Endothelial cell of umbilical vein (primary cell): Measurements from ENCODE around the gene FHIT.

Experiments used
- CTCF ChIP-seq, 2 donors: IDR thresholded peaks; 1 replicate in 1 of 2; 2 replicates in 1 of 2; pipeline ENCODE4 v1.5.1; 2011; ENCODE audit warnings: low read length in 2 of 2, mild to moderate bottlenecking in 2 of 2, moderate library complexity in 2 of 2, control low read depth in 1 of 2, inconsistent platforms in 1 of 2, low read depth in 1 of 2; ENCODE audit not compliant: insufficient read depth in 1 of 2; ENCODE audit errors: extremely low read depth in 1 of 2
- FOS ChIP-seq: IDR thresholded peaks from 2 replicates; pipeline ENCODE4 v1.6.1; 2011; ENCODE audit warnings: mild to moderate bottlenecking, low read length, moderate library complexity, borderline replicate concordance; ENCODE audit not compliant: insufficient read depth
- GATA2 ChIP-seq: IDR thresholded peaks from 2 replicates; pipeline ENCODE4 v1.7.0; 2011; ENCODE audit warnings: low read depth, mild to moderate bottlenecking, moderate library complexity, mixed read lengths, low read length; ENCODE audit not compliant: insufficient read length, insufficient read depth
- MAX ChIP-seq: IDR thresholded peaks from 2 replicates; pipeline ENCODE4 v1.6.1; 2011; ENCODE audit not compliant: insufficient read depth, insufficient read length
- POLR2A ChIP-seq: IDR thresholded peaks from 2 replicates; pipeline ENCODE4 v1.6.1; 2012; ENCODE audit warnings: low read depth, mild to moderate bottlenecking, control low read depth, low read length
- POLR2AphosphoS5 ChIP-seq: IDR thresholded peaks from 2 replicates; pipeline ENCODE4 v1.6.1; 2012; ENCODE audit warnings: low read depth, mild to moderate bottlenecking, control low read depth, low read length, moderate library complexity; ENCODE audit not compliant: insufficient read depth

- TF ChIP-seq POLR2AphosphoS5, result no peak
- no peak for TF ChIP-seq GATA2
- no peak for TF ChIP-seq MAX
- no peak for TF ChIP-seq CTCF (IDR thresholded peaks at IDR 0.05; ENCODE audit: extremely low read depth in 1 of 2, insufficient read depth in 1 of 2, low read depth in 1 of 2, low read length in 2 of 2)
- TF ChIP-seq POLR2A, result no peak
- TF ChIP-seq FOS, result no peak
These were observed 1457.3 kb downstream of the FHIT start for GRCh38 chr3:59793976-59794375.
